ENCODE measurements around the gene ESPN. TPM values are rescaled to one million over a fixed set of nuclear protein-coding genes. Genes with fewer than 3 reads are reported as not detected.
A peak's percentile ranks its signal among the peaks of the same experiment; 100 is the strongest.

Gene ESPN
- total and polyA plus RNA-seq, 10 donors, result 0.26 to 6.0 (median 0.54) TPM; not detected in 1

GRCh38 chr1:6389971-6390370, 34.6 kb upstream of the ESPN start:
- H3K27me3 ChIP-seq (replicated peaks in 1 of 7), result peaks cover 0 to 19% (median 0%) of the 10 kb centered on the region in 7 donors
- H3K9me3 ChIP-seq, result no peaks in the 10 kb centered on the region
- H3K4me3 ChIP-seq, result no peak overlapping the region
- H3K36me3 ChIP-seq, result no peaks in the 10 kb centered on the region
- no peak for DNase-seq
- no peak overlapping the region for H3K27ac ChIP-seq
- 79 to 96% (median 93%) methylated on average over 9 of the region's 9 CpGs for WGBS, 5 donors
- TF ChIP-seq POLR2A (IDR thresholded peaks at IDR 0.05) (no peak), POLR2AphosphoS5 (IDR thresholded peaks at IDR 0.05) (no peak)
- TF ChIP-seq, protein P1, sequence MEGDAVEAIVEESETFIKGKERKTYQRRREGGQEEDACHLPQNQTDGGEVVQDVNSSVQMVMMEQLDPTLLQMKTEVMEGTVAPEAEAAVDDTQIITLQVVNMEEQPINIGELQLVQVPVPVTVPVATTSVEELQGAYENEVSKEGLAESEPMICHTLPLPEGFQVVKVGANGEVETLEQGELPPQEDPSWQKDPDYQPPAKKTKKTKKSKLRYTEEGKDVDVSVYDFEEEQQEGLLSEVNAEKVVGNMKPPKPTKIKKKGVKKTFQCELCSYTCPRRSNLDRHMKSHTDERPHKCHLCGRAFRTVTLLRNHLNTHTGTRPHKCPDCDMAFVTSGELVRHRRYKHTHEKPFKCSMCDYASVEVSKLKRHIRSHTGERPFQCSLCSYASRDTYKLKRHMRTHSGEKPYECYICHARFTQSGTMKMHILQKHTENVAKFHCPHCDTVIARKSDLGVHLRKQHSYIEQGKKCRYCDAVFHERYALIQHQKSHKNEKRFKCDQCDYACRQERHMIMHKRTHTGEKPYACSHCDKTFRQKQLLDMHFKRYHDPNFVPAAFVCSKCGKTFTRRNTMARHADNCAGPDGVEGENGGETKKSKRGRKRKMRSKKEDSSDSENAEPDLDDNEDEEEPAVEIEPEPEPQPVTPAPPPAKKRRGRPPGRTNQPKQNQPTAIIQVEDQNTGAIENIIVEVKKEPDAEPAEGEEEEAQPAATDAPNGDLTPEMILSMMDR (IDR thresholded peaks at IDR 0.05 in 8 of 11, conservative IDR thresholded peaks at IDR 0.05 in 3 of 11), result no peak
- peaks cover 9 to 44% (median 31%) of the 10 kb centered on the region in 6 donors for H3K4me1 ChIP-seq
- intact Hi-C loops (cut with DNase I; ENCODE audit: low total_unique reads), result no loop called here

- TF ChIP-seq, protein P1 (IDR thresholded peaks at IDR 0.05 in 8 of 11, conservative IDR thresholded peaks at IDR 0.05 in 3 of 11), result no peak
- TF ChIP-seq POLR2AphosphoS5 (IDR thresholded peaks at IDR 0.05) (no peak), POLR2A (IDR thresholded peaks at IDR 0.05) (no peak)
- intact Hi-C loops (cut with DNase I; ENCODE audit: low total_unique reads), result no loop called here
- peak overlapping the region in 5 of 8 donors; percentile 96 to 98 (median 97) for H3K27ac ChIP-seq
- DNase-seq, result no peak
- peaks cover 9 to 47% (median 31%) of the 10 kb centered on the region in 6 donors for H3K4me1 ChIP-seq
- H3K27me3 ChIP-seq (replicated peaks in 1 of 7), result peaks cover 0 to 19% (median 0%) of the 10 kb centered on the region in 7 donors
- H3K4me3 ChIP-seq, result peak overlapping the region in 7 of 8 donors; percentile 41 to 80 (median 63)
- no peaks in the 10 kb centered on the region for H3K9me3 ChIP-seq
- no peaks in the 10 kb centered on the region for H3K36me3 ChIP-seq
- WGBS, 5 donors, result 30 to 38% (median 31%) methylated on average over 16 of the region's 16 CpGs
Measured at GRCh38 chr1:6391951-6392808, 32.4 kb upstream of the ESPN start.

- Histone ChIP-seq H3K36me3 (no peaks in the 10 kb centered on the region), H3K27me3 (replicated peaks in 1 of 7) (peaks cover 0 to 19% (median 0%) of the 10 kb centered on the region in 7 donors), H3K4me1 (peaks cover 9 to 54% (median 35%) of the 10 kb centered on the region in 6 donors), H3K27ac (peak overlapping the region; percentile 93 to 99 (median 97)), H3K9me3 (no peaks in the 10 kb centered on the region), H3K4me3 (peak overlapping the region; percentile 41 to 80 (median 62))
- TF ChIP-seq, protein P1 (IDR thresholded peaks at IDR 0.05 in 8 of 11, conservative IDR thresholded peaks at IDR 0.05 in 3 of 11), result no peak
- TF ChIP-seq POLR2AphosphoS5 (IDR thresholded peaks at IDR 0.05), result peak in 1 of 3 donors; percentile 78
- 0 to 1% (median 1%) methylated on average over 6 to 83 of the region's 83 CpGs for WGBS, 5 donors
- DNase-seq, result no peak
- intact Hi-C loops (cut with DNase I; ENCODE audit: low total_unique reads), result no loop called here
Measured at GRCh38 chr1:6392809-6393399, 31.7 kb upstream of the ESPN start.

Measured in spleen (tissue), 11 donors.